ENCODE measurements around the gene XXYLT1.
"Not testable (repeated sequence)": the region's sequence is repeated elsewhere in the genome, so short reads cannot be mapped to it uniquely, and the experiment has no call there.

XXYLT1 gene

GRCh38 chr3:195226900-195227447 lies 44.0 kb downstream of the XXYLT1 start:
- DNase-seq, result no peak

- DNase-seq, result no peak
These were observed 44.5 kb downstream of the XXYLT1 start for GRCh38 chr3:195226445-195226844.

- DNase-seq, result no peak
These were observed 45.9 kb downstream of the XXYLT1 start for GRCh38 chr3:195224980-195225580.

- DNase-seq, result no peak
These were observed 46.6 kb downstream of the XXYLT1 start for GRCh38 chr3:195224156-195224979.

- DNase-seq, result no peak
These were observed 48.9 kb downstream of the XXYLT1 start for GRCh38 chr3:195221876-195222617.

GRCh38 chr3:195221015-195221853 lies 49.7 kb downstream of the XXYLT1 start:
- peak in 18 of 51 donors; percentile 12 to 52 (median 29) for DNase-seq

- DNase-seq, result no peak
These were observed 51.4 kb downstream of the XXYLT1 start for GRCh38 chr3:195219351-195220230.

GRCh38 chr3:195218331-195218730 lies 52.6 kb downstream of the XXYLT1 start:
- DNase-seq, result not testable (repeated sequence)

GRCh38 chr3:195215576-195215975 lies 55.4 kb downstream of the XXYLT1 start:
- DNase-seq, result not testable (repeated sequence)

- DNase-seq, result no peak
These were observed 56.6 kb downstream of the XXYLT1 start for GRCh38 chr3:195214381-195214780.

- DNase-seq, result no peak
These were observed 57.2 kb downstream of the XXYLT1 start for GRCh38 chr3:195213639-195214315.

GRCh38 chr3:195212749-195213375 lies 58.1 kb downstream of the XXYLT1 start:
- DNase-seq, result no peak

- no peak for DNase-seq
These were observed 58.8 kb downstream of the XXYLT1 start for GRCh38 chr3:195212033-195212748.

- DNase-seq, result peak in 1 of 51 donors; percentile 13
These were observed 60.5 kb downstream of the XXYLT1 start for GRCh38 chr3:195210266-195210973.

GRCh38 chr3:195209847-195210265 lies 61.1 kb downstream of the XXYLT1 start:
- peak in 2 of 51 donors; percentile 16 to 19 for DNase-seq

- no peak for DNase-seq
These were observed 61.7 kb downstream of the XXYLT1 start for GRCh38 chr3:195209083-195209846.

GRCh38 chr3:195208631-195209030 lies 62.3 kb downstream of the XXYLT1 start:
- DNase-seq, result no peak
